Peyer's patch (tissue), 4 donors: ENCODE measurements around the gene TRPC4.

Source experiments
- POLR2A ChIP-seq, 2 donors: fragments of 450-650 bp; IDR thresholded peaks; one replicate each; pipeline ENCODE4 v1.5.1; 2017; ENCODE audit warnings: antibody characterized with exemption in 2 of 2, mild to moderate bottlenecking in 2 of 2, moderate library complexity in 2 of 2
- TF ChIP-seq, protein P1 (sequence below), 6 experiments: fragments of 450-650 bp in 4 of 6; fragments of 200-600 bp in 2 of 6; sonication (generic) in 1 of 6; IDR thresholded peaks; one replicate each; pipeline ENCODE4 v1.5.1; 2017 to 2019; ENCODE audit warnings: antibody characterized with exemption in 6 of 6, mild to moderate bottlenecking in 3 of 6, moderate library complexity in 1 of 6

- TF ChIP-seq, protein P1, sequence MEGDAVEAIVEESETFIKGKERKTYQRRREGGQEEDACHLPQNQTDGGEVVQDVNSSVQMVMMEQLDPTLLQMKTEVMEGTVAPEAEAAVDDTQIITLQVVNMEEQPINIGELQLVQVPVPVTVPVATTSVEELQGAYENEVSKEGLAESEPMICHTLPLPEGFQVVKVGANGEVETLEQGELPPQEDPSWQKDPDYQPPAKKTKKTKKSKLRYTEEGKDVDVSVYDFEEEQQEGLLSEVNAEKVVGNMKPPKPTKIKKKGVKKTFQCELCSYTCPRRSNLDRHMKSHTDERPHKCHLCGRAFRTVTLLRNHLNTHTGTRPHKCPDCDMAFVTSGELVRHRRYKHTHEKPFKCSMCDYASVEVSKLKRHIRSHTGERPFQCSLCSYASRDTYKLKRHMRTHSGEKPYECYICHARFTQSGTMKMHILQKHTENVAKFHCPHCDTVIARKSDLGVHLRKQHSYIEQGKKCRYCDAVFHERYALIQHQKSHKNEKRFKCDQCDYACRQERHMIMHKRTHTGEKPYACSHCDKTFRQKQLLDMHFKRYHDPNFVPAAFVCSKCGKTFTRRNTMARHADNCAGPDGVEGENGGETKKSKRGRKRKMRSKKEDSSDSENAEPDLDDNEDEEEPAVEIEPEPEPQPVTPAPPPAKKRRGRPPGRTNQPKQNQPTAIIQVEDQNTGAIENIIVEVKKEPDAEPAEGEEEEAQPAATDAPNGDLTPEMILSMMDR (IDR thresholded peaks at IDR 0.05) = no peak
- TF ChIP-seq POLR2A (IDR thresholded peaks at IDR 0.05) = no peak
These were observed 117.4 kb downstream of the TRPC4 start for GRCh38 chr13:37752146-37752545.
